Omental fat pad (tissue), 4 donors: Measurements from ENCODE around the gene RFX4. TPM values are rescaled to one million over a fixed set of nuclear protein-coding genes. Genes with fewer than 3 reads are reported as not detected.

Source experiments
- ATAC-seq: fragments of 150-250 bp; one replicate; pipeline ENCODE4 v1.9.1; 2016; ENCODE audit warnings: mild to moderate bottlenecking, moderate library complexity; ENCODE audit not compliant: low FRiP score
- DNase-seq: peaks from one replicate; pipeline ENCODE4 v3.0.0-alpha.2; 2019; ENCODE audit warnings: low spot score
- total RNA-seq, 4 donors: library from RNA; depleted of rRNA; stranded (reverse); fragments of >200 nt; gene quantifications; one replicate each; pipeline ENCODE4 v1.1.0, GENCODE V29; 2016
- TF ChIP-seq, protein P1 (sequence below), 3 donors: fragments of 450-650 bp; IDR thresholded peaks; one replicate each; pipeline ENCODE4 v1.5.1; 2016 to 2017; ENCODE audit warnings: antibody characterized with exemption in 3 of 3, mild to moderate bottlenecking in 3 of 3, moderate library complexity in 2 of 3

Gene RFX4
- total RNA-seq, 4 donors from 2014 or later: not detected

DNA sequence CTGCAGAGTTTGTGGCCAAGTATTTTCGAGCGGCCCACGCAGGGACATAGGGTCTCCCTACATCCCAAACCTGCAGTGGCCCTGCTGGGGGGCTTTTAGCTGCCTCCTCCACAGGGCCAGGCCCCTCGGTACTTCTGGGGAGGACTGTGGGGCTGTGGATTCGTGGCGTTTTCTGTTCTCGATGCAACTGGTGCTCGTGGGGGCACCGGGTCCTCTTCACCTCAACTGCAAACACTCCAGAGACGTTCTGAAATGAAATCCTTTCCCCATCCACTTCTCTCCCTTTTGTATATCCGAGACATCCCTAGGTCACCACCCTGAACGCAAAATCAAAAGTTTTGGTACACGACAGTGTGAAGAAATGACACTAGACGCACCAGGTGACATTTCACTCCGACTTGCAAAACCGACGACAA, 2.3 kb downstream of the RFX4 start:
- TF ChIP-seq, protein P1, sequence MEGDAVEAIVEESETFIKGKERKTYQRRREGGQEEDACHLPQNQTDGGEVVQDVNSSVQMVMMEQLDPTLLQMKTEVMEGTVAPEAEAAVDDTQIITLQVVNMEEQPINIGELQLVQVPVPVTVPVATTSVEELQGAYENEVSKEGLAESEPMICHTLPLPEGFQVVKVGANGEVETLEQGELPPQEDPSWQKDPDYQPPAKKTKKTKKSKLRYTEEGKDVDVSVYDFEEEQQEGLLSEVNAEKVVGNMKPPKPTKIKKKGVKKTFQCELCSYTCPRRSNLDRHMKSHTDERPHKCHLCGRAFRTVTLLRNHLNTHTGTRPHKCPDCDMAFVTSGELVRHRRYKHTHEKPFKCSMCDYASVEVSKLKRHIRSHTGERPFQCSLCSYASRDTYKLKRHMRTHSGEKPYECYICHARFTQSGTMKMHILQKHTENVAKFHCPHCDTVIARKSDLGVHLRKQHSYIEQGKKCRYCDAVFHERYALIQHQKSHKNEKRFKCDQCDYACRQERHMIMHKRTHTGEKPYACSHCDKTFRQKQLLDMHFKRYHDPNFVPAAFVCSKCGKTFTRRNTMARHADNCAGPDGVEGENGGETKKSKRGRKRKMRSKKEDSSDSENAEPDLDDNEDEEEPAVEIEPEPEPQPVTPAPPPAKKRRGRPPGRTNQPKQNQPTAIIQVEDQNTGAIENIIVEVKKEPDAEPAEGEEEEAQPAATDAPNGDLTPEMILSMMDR (IDR thresholded peaks at IDR 0.05): no peak
- DNase-seq (no peak), ATAC-seq (no peak)

DNA sequence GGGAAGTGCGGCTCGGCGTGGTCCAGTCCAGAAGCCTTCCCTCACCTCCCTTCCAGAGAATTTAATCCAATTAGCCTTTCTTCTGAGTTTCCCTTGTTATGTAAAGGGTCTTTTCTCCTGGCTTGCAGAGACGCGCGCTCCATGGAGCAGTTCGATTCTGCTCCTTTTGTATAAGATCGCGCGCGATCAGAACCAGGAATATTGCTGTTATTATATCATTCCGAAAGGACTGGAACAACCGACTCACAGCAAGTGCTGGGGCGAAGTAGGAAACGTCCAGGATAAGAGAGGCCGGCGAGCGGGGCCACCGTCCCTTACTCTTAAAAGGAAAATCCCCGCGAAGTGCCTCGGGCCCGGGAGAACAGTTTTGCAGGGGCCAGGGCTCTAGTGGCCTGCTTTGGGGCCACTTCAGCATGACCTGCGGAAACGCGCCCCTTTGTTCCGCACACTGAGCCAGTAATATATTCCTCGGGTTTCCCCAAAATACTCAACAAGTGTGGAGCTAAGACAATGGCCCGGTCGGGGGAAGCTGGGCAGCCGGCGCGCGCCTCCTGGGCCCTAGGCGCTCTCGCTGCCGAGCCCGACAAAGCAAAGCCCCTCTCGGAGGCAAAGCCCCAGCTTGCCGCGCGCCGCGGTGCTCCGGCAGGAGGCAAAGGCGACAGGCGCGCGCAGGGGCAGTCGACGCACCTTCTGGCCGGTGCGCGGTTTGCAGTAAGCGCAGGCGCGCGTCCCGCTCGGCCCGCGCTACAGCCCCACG, 2.9 kb downstream of the RFX4 start:
- TF ChIP-seq, protein P1 (IDR thresholded peaks at IDR 0.05): no peak
- no peak for ATAC-seq

DNA sequence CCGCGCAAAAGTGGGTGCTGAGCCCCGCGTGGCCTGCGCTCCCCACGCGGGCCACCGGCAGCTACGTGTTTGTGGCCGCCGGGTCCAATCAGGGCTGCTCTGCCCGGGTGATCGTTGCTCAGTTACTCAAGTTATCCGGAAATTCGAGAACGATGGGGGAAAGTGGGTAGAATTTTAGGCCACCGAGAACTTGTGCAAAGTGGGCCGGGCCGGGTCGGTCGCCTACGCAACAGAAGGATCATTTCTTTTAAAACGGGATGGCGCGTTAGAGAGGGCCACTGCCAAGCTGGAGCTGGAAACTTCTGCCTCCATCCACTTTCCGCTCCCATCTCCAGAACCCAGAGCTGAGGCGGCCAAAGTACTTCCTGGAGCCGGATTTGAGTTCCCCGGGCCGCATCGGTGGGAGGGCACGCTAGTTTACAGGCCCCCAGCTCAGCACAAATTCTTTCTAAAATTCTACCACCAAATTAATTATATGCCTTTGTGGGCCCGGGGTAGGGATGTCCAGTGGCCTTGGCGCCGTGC, 3.5 kb downstream of the RFX4 start:
- TF ChIP-seq, protein P1 (IDR thresholded peaks at IDR 0.05): no peak
- no peak for ATAC-seq
- no peak for DNase-seq

More for the DNA sequence above, 2.9 kb downstream of the RFX4 start:
- no peak for DNase-seq

DNA sequence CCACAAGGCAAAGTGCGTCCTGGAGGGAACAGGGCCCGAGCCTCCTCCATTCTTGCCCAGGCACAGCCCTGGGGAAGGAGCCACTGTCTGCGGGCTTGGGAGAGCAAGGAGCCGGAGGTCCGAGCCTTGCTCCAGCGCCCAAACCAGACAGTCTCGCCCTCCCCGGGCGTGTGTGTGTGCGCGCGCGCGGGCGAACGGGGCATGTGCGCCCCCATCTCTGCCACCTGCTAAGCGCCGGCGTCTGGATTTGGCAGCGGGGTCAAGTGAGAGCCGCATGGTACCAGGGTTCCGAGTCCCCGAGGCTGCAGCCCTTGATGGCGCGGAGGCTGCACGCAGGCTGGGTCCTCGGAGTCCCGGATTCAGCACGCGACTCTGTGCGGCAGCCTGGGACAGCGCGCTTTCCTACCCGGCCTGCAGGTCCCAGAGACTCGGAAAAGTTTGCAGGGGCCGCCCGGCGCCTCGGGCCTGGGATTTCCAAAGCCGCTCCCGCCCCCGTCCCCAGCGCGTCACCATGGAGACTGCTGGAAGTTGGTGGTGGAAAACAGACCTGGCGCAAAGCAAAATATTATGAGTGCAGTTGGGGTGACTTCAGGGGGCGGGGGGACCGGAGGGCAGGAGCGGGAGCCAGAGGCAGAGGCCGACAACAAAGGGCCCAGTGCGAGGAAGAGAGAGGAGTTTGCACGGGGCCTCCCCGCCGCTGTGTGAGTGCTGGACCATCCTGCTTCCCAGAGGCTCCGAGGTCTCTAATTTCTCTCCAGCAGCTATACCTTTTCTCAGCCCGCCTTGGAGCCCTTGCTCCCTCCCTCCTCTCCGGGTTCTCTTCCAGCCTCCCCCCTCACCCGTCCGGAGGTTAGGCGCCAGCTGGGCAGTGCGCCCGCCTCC, 4.2 kb downstream of the RFX4 start:
- ATAC-seq: no peak
- TF ChIP-seq, protein P1 (IDR thresholded peaks at IDR 0.05): no peak
- DNase-seq: no peak

DNA sequence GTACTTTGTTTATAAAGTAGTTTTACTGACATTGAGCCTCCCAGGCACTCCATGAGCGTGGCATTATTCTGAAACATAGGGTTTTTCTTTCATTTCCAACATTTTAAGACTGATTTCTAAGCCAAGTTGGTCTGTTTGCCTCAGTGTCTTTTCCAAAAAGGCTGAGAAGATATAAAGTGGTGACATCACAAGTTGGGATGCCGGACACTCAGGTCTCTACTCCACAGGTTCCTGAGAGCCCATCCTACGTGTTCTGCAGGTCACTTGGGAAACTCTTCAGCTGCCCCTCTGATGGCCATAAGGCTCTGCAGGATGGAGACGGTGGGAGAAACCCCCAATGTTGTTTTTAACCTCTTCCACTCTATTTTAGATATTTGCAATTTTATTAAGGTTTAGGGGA, 6.0 kb downstream of the RFX4 start:
- TF ChIP-seq, protein P1 (IDR thresholded peaks at IDR 0.05): no peak
- no peak for ATAC-seq
- no peak for DNase-seq

DNA sequence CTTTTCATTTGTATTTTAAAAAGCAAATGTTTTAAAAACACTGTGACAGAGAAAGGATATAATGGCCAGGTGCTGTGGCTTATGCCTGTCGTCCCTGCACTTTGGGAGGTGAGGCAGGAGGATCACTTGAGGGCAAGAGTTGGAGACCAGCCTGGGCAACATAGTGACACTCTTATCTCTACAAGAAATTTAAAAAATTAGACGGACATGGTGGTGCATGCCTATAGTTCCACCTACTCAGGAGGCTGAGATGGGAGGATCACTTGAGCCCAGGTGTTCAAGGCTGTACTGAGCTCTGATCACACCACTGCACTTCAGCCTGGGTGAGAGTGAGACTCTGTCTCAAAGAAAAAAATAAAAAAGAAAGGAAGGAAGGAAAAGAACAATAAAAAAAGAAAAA, 7.8 kb downstream of the RFX4 start:
- ATAC-seq (no peak), DNase-seq (no peak)
- TF ChIP-seq, protein P1 (IDR thresholded peaks at IDR 0.05): no peak
